ENCODE measurements around the gene LILRB5.
A peak's percentile ranks its signal among the peaks of the same experiment; 100 is the strongest.
"Not testable (repeated sequence)": the region's sequence is repeated elsewhere in the genome, so short reads cannot be mapped to it uniquely, and the experiment has no call there.

The LILRB5 gene

DNA sequence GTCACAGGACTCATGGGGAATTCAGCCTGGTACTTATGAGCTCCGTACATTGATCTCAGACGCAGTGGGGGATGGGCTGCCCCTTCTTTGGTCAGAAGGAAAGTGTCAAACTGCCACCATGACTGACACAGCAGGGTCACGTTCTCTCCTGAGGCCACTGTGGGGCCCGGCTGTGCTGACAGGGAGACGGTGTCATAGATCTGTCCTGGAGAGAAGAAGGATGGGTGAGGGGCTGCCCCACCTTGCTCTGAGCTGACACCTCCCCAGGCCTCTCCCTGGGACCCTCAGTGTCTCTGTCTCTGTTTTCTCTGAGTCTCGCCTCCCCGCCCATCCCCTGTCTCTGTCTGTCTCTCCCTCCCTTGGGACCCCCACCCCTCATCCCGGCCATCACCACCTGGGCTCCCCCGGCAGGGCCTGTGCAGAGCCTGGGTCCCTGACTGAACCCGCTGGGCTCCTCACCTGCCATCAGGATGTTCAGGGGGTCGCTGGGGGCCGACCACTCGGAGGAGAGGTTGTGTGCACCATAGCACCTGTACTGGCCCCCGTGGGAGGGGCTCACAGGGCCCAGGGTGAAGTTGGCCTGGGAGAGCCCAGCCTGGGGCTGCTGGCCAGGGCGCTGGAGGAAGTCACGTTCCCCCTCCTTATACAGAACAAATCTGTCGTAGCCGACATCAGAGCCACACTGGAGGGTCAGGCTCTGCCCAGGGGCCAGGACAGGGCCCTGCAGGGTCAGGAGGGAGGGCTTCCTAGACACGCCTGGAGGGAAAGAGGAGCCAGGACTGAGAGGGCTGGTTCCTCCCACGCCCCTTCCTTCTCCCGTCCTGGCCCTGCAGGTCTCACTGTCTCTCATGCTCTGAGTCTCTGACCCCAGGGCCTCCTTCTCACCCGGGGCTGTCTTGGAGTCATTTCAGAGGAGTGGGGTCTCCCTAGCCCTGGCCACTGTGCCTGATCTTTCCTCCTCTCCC is 16.4 kb downstream of the LILRB5 start:
- not testable (repeated sequence) for DNase-seq

DNA sequence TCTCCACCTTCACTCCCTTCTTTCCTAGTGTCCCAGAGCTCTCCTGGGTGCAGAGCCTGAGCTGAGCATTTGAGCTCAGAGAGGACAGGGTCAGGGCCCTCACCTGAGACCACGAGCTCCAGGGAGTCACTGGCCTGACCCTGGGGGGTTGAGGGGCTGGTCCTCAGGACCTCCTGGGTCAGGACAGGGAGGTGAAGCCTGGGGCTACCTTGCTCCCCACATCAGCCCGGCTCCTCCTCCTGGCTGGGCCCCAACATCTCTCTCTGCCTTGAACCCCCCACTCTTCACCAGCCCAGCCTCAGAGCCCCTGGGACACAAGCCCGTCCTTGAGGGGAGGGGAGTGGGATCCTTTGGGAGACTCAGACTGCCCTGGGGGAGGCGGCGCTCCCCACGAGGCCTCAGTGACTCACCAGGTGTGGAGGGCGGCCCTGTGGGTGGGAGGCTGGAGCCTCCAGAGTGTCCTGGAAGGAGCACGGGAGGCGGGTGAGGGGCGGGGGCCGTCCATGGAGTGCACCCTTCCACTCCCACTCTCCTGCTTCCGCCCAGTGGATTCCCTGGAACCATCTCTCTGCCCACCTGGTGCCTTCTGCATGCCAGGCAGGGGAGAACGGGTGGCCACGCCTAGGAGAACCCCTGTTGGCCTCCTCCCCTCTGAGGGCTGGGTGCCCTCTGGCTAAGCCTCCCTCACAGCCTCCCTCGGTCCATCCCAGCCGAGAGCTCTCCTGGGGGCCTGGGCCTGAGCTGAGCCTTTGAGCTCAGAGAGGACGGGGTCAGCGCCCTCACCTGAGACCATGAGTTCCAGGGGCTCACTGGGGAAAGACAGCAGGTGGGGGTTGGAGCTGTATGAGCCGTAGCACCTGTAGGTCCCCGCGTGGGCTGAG is 17.3 kb downstream of the LILRB5 start:
- not testable (repeated sequence) for DNase-seq

DNA sequence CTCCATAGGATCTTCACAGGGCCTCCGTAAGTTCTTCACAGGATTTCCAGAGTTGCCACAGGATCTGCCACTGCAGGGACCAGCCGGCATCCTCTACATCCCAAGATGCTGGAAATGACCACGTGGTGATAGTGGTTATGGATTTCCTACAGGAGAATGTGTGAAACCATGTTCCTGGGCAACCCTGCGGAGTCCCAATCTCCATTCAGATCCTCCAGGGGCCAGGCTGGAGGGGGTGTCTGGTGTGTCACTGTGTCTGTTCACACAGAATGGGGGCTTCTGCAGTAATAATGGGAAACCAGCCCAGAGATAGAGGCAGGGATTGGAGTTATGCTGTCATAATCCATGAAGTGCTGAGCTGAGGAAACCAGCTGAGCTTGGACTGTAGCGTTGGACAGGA is 23.1 kb downstream of the LILRB5 start:
- DNase-seq, result no peak

DNA sequence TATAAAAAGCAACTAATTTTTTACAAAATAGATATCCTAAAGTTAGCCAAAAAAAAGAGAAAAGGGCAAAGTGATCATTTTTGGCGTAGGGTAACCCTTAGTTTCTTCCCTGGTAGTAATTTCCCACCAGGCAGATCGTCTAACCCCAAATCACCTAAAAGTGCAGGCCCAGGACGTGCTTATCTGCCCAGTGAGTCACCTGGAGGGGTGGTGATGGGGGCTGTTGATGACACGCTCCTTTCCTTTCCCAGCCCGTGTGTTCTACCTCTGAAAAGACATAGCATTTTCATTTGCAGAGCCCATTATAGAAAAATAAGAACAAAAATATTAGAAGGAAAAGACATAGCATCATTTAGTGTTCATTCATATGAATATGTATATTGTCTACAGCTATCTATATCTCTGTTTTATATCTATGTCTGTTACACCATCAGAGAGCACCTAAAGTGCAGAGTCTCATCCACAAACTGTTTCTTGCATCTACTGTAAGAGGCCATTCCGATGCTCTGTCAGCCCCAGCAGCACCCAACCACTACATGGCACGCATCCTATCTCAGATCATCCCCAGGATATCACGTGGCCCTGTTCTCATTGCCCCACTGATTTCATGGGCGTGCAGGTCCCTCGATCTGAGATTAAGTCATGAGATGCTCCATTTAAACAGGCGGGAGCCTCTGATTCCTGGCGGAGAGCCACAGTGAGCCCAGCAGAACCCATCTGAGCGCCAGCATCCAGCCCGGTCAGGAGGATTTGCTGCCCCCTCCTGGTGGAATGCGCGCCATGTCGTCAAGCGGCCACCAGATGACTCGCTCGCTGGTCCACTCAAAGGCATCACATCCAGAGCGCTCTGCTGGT is 25.8 kb downstream of the LILRB5 start:
- peak; percentile 70 to 82 for DNase-seq

DNA sequence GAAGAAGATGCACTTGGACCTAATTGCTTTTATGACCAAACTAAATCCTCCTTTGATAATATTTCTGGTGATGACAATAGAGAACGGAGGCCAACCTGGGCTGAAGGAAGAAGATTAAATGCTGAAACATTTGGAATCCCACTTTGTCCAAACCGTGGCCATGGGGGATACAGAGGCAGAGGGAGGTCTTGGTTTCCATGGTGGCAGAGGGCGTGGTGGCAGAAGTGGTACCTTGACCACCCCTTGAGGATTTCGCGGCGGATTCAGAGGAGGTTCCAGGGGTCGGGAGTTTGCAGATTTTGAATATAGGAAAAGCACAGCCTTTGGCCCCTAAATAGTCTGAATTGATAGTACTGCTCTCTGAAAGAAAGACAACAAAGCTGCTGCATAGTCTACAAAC is 27.0 kb downstream of the LILRB5 start:
- no peak for DNase-seq

DNA sequence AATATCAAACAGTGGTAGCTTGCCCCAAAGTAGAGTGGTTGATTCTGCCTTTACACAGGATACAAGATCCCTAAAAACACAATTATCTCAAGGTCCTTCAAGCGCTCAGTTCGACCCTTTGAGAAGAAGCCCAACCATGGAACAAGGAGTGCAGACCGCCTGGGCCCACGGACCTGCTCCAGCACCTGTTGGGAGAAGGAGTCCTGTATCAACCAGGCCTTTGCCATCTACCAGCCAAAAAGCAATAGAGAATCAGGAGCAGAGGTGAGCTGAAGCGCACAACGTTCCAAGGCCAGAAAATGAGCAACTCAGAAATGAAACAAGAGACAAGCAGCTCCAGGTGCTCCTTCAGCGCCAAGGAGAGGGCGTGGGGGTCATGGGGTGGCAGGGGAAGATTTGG is 27.9 kb downstream of the LILRB5 start:
- no peak for DNase-seq

DNA sequence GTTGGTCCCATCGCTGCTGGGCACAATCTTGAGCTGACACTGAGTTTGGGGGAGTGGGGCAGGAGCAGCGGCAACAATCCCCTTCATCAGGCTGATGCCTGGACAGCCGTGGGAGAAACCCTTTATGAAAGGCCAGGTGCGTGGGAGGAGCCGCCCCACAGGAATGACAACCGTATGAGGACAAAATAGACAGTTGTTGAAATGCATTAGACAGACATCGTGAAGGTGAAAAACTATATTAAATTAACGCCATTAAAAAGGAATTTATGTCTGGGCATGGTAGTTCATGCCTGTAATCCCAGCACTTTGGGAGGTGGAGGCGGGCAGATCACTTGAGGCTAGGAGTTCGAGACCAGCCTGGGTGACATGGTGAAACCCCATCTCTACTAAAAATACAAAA is 32.5 kb downstream of the LILRB5 start:
- not testable (repeated sequence) for DNase-seq

DNA sequence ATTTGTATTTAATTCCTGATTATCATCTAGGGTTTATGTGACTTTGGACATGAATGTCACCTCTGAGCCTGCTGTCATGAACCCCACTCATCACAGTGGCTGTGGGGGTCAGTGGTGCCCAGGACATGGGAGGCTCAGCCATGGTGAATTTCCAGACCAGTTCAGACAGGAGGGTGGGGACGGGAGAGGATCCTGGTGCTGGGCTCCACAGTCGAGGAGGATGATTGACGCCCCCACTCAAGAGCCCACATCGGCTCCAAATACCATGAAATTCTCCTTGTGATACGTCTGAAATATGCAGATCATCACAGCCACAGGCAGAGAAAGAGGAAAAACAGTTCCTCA is 33.2 kb downstream of the LILRB5 start:
- not testable (repeated sequence) for DNase-seq

DNA sequence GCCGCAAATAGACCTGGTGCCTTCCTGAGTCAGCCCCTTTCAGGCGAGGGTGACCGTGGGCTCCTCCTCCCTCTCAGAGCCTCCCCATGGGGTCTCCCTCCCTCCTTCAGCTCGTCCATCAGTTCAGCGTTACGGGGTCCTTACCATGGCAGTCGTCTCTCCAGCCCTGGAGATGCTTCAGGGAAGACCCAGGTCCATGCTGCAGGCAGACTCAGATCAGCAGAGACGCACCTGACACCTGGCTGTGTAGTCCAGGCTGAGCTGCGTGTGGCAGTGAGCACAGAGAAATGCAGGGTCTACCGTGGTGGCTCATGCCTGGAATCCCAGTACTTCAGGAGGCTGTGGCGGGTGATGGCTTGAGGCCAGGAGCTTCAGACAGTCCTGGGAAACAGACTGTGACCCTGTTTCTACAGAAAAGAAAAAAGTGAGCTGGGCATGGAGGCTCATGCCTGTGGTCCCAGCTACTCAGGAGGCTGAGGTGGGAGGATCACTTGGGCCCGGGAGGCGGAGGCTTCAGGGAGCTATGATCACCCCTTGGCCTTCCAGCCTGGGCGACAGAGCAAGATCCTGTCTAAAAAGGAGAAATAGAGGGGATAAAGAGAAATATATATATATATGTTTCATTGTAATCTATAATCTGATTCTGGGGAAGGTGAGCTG is 33.7 kb downstream of the LILRB5 start:
- not testable (repeated sequence) for DNase-seq

DNA sequence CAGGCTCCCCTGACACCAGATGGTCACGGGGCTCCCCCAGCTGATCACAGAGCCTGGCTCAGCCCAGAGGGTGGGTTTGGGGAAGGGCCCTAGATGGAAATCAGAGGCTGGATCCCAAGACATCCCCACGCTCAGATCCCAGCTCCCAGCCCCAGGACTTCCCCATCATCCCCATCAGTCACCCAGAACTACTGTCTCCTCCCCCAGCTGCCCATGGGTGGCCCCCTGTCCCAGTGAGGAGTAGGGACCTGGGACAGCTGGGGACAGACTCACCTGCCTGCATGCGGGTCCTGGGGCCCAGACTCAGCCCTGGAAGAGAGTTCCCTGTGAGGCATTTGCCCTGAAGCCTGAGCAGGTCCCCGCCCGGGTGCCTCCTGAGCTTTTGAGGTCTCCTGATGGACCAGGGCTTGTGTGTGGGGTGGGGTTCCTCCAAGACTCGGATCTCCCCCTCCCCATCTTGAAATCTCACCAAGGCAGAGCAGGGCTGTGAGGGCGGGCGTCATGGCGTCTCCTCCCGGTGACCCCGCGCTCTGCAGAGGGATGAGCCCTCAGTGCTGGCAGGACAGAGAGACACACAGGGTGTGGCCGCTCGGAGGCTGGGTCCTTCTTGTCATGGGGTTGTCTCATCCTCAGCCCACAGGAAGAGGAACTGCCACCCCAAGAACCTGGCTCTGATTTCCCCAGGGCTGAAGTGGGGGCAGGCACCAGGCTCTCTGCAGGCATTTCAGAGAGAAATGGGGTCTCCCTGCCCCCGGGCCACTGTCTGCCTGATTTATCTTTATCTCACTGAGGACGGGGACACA is 34.4 kb downstream of the LILRB5 start, which contains the start of gene LILRB3:
LILRB3 (minus strand) TSS at position 534 of the 803 bp plus-strand sequence; CDS start at position 503, 31 bp downstream.
- DNase-seq, result not testable (repeated sequence)

DNA sequence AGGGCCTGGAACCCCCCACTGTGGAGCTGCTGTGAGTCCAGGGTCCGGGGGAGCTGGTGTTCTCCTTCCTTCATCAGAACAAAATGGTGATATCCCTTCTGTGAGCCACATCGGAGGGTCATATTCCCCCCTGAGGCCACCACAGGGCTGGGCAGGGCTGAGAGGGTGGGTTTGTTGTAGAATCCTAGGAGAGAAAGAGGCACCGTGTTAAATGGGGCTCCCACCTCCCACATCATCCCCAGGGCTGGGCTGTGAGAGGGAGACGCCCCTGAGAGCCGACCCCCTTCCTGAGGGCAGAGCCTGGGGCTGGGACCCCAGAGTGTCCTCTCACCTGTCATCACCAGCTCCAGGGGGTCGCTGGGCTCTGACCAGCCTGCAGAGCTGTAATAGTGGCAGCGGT is 35.1 kb downstream of the LILRB5 start:
- not testable (repeated sequence) for DNase-seq

DNA sequence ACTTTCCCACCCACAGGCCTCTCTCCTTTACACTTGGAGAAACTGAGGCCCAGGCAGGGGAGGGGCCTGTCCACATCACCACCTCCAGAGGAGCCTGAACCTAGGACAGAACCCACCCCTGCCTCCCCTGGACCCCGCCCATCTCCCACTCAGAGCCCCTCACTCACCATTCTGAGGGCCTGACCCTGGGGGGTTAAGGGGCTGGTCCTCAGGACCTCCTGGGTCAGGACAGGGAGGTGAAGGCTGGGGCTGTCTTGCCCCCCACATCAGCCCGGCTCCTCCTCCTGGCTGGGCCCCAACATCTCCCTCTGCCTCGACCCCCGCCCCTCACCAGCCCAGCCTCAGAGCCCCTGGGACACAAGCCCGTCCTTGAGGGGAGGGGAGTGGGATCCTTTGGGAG is 37.4 kb downstream of the LILRB5 start:
- DNase-seq, result not testable (repeated sequence)

DNA sequence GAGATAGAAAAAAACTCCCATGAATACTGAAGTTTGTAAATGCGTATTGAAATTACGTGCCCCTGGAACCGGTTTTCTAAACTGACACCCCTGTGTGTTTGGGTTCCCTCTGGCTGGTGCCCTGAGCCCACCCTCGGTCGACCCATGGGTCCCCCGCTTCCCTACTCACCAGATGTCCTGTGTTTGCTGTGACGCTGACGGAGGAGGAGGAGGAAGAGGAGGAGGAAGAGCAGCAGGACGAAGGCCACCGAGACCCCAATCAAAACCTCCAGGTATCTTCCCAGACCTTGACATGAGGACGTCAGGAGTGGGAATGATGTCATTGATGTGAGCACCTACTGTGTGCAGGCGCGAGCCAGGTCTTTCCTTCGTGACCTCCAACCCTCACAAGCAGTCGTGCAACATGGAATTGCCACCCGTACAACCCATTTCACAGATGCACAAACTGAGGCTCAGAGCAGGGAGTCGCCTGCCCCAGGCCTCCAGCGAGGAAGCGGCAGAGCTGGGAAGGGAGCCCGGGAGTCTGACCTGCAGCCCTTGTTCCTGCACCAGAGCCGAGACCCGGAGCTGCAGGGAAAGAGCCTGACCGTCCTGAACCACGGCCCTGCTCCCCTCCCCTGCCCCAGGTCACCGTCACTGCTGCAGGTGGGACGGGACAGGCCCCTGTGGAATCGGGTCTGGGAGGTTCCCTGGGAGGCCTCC is 38.0 kb downstream of the LILRB5 start:
- DNase-seq, result no peak

DNA sequence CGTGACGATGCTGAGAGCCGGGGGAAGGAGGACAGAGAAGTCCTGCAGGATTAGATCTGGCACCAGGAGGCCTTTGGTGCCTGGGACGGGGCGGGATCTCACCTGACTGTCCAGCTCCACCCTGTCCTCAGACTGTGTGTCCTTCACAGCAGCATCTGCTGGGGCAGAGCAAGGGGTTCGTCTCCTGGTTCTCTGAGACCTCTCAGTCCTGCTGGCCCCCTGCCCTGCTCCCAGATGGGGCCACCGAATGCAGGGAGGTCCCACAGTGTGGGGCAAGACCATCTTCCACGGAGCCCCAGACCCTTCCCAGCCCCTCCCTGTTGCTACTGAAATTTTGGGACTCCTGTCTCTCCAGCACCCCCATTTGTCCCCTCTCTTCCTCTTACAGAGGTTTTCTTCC is 38.8 kb downstream of the LILRB5 start:
- no peak for DNase-seq

DNA sequence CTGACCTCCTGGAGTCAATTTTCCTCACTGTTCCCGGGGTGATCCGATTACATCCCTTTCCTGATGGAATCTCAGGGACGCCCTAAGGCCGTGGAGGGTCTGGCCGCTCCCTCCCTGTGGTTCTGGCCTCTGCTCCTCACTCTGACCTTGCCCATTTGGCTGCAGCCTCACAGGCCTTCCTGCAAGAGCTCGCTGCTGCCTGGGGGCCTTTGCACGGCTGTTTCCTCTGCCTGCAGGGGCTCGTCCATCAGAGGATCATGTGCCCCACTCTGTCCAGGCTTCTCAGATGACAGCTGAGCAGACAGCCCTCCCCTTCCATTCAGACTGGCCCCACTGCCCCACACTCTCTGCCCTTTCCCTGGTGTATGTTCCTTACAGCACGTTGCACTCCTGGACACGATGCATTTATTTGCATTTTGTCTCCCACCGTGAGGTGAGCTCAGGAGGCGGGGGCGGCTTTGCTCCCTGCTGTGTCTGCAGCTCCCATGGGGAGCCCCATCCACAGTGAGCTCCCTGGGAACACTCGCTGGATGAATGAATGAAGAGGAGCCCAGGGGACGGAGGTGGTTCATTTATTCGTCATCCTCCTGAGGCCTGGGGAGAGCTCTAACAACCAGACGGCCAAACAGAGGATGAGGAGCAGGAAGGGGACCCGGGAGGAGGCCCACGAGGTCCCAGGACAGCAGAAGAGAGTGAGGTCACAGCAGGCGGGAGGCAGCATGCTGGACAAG is 39.4 kb downstream of the LILRB5 start:
- not testable (repeated sequence) for DNase-seq

DNA sequence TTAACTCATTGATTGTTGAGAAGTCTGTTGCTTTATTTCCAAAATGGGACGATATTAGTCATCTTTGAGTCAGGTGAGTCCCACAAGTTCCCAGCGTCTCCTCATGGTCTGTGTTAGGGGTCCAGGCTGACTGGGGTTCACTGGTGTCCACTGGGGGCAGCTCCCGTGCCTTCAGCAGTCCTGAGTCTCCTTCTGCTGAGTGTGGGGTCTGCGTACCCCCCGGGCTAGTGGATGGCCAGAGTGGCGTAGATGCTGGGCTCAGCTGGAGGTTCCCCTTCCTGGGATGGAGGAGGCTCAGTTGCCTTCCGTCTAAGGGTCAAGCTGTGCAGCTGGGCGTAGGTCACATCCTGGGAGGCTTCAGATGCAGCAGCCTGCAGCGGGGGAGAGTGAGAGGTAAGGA is 40.2 kb downstream of the LILRB5 start:
- DNase-seq, result no peak

DNA sequence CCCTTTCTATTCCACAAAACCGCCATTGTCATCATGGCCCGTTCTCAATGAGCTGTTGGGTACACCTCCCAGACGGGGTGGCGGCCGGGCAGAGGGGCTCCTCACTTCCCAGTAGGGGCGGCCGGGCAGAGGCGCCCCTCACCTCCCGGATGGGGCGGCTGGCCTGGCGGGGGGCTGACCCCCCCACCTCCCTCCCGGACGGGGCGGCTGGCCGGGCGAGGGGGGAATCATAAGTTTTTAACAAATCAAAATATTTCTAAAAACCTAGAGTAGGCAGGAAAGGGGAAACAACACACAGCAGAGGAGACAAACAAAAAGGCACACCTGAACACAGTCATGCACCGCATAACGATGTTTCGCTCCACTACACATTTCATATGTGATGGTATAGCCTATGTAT is 42.3 kb downstream of the LILRB5 start:
- not testable (repeated sequence) for DNase-seq

DNA sequence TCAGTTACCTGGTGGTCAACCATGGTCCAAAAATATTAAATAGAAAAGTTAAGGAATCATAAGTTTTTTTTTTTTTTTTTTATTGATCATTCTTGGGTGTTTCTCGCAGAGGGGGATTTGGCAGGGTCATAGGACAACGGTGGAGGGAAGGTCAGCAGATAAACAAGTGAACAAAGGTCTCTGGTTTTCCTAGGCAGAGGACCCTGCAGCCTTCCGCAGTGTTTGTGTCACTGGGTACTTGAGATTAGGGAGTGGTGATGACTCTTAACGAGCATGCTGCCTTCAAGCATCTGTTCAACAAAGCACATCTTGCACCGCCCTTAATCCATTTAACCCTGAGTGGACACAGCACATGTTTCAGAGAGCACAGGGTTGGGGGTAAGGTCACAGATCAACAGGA is 42.9 kb downstream of the LILRB5 start:
- not testable (repeated sequence) for DNase-seq

DNA sequence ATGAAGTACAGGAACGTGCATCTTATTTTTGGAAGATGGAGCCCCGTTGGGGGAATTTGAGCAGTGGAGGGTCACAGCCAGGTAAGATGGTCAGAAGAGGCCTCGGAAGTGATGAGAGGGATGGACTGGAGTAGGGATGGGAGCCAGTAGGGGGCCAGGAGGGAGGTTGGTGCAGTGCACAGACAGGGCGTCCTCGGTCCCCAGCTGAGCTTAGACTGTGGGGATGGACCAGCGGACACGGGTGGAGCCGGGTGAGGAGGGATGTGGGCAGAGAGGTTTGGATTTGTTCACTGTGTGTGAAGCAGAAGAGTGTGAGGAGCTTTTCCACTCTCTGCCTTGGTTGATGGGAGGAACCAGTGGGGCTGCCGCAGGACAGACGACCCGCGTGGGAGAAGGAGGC is 45.8 kb downstream of the LILRB5 start:
- no peak for DNase-seq
